HL-60 (cell line): ENCODE measurements around the gene EFNA5.

Experiments
- DNase-seq, 2 experiments: peaks; one replicate each; pipeline ENCODE4 v3.0.0-alpha.2; 2010 to 2020; ENCODE audit warnings: low read depth in 1 of 2, low spot score in 1 of 2
- H3K27ac ChIP-seq: fragments of 250-450 bp; sonication (Bioruptor Pico); replicated peaks from 2 replicates; pipeline ENCODE4 v1.5.1; 2020; ENCODE audit warnings: mild to moderate bottlenecking, moderate library complexity
- H3K27me3 ChIP-seq: fragments of 250-450 bp; sonication (Bioruptor Pico); 2 replicates; pipeline ENCODE4 v1.5.1; 2021; ENCODE audit warnings: mild to moderate bottlenecking, moderate library complexity; ENCODE audit not compliant: insufficient read depth, poor library complexity, severe bottlenecking
- H3K4me3 ChIP-seq: replicated peaks from 2 replicates; pipeline ENCODE4 v1.5.1; 2011; ENCODE audit warnings: mild to moderate bottlenecking, control low read depth, low read length; ENCODE audit not compliant: insufficient read depth
- GABPA ChIP-seq: IDR thresholded peaks from 2 replicates; pipeline ENCODE4 v1.6.1; 2012; ENCODE audit warnings: low read depth
- POLR2AphosphoS5 ChIP-seq: IDR thresholded peaks from 2 replicates; pipeline ENCODE4 v1.6.1; 2012; ENCODE audit warnings: low read depth
- SPI1 ChIP-seq: IDR thresholded peaks from 2 replicates; pipeline ENCODE4 v1.6.1; 2012; ENCODE audit warnings: low read depth, mild to moderate bottlenecking, borderline replicate concordance
- TF ChIP-seq, protein P1 (sequence below): IDR thresholded peaks from 2 replicates; pipeline ENCODE4 v1.6.1; 2012; ENCODE audit warnings: low read depth; ENCODE audit not compliant: insufficient replicate concordance
- TF ChIP-seq, protein P2 (sequence below): IDR thresholded peaks from one replicate; pipeline ENCODE4 v1.5.1; 2011; ENCODE audit warnings: low read length, control low read depth, inconsistent platforms; ENCODE audit not compliant: insufficient read depth

EFNA5 gene

DNA sequence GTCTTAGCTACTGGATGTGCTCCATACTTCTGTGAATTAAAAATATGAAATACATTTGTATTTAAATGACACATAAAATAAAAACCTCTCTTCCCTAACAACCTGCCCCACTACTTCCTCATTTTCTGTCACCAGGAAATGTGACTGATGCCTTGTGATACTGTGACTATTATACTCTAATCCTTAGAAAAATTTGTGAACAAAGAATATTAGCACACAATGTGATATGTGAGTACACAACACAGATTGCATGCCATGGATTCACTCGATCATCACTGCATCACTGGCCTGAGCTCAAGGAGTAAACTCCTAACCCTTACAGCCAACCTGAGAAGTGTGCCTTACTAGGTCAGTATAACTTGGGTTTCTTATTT, 281.0 kb downstream of the EFNA5 start:
- Histone ChIP-seq H3K27ac (peak overlapping the region; percentile 46), H3K4me3 (no peak overlapping the region), H3K27me3 (no peaks in the 10 kb centered on the region)
- peak in 1 of 2 experiments; percentile 1 for DNase-seq
- TF ChIP-seq, protein P1, sequence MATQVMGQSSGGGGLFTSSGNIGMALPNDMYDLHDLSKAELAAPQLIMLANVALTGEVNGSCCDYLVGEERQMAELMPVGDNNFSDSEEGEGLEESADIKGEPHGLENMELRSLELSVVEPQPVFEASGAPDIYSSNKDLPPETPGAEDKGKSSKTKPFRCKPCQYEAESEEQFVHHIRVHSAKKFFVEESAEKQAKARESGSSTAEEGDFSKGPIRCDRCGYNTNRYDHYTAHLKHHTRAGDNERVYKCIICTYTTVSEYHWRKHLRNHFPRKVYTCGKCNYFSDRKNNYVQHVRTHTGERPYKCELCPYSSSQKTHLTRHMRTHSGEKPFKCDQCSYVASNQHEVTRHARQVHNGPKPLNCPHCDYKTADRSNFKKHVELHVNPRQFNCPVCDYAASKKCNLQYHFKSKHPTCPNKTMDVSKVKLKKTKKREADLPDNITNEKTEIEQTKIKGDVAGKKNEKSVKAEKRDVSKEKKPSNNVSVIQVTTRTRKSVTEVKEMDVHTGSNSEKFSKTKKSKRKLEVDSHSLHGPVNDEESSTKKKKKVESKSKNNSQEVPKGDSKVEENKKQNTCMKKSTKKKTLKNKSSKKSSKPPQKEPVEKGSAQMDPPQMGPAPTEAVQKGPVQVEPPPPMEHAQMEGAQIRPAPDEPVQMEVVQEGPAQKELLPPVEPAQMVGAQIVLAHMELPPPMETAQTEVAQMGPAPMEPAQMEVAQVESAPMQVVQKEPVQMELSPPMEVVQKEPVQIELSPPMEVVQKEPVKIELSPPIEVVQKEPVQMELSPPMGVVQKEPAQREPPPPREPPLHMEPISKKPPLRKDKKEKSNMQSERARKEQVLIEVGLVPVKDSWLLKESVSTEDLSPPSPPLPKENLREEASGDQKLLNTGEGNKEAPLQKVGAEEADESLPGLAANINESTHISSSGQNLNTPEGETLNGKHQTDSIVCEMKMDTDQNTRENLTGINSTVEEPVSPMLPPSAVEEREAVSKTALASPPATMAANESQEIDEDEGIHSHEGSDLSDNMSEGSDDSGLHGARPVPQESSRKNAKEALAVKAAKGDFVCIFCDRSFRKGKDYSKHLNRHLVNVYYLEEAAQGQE: no peak
- TF ChIP-seq SPI1: peak; percentile 39; the same call in 1 of the 2 replicates

GRCh38 chr5:107389130-107389774, 281.5 kb downstream of the EFNA5 start:
- peak in 1 of 2 experiments; percentile 10 for DNase-seq

GRCh38 chr5:107388141-107388861, 282.4 kb downstream of the EFNA5 start:
- no peak overlapping the region for H3K4me3 ChIP-seq
- no peaks in the 10 kb centered on the region for H3K27me3 ChIP-seq
- no peak for TF ChIP-seq SPI1
- TF ChIP-seq GABPA: no peak
- TF ChIP-seq, protein P1: no peak
- TF ChIP-seq, protein P2, sequence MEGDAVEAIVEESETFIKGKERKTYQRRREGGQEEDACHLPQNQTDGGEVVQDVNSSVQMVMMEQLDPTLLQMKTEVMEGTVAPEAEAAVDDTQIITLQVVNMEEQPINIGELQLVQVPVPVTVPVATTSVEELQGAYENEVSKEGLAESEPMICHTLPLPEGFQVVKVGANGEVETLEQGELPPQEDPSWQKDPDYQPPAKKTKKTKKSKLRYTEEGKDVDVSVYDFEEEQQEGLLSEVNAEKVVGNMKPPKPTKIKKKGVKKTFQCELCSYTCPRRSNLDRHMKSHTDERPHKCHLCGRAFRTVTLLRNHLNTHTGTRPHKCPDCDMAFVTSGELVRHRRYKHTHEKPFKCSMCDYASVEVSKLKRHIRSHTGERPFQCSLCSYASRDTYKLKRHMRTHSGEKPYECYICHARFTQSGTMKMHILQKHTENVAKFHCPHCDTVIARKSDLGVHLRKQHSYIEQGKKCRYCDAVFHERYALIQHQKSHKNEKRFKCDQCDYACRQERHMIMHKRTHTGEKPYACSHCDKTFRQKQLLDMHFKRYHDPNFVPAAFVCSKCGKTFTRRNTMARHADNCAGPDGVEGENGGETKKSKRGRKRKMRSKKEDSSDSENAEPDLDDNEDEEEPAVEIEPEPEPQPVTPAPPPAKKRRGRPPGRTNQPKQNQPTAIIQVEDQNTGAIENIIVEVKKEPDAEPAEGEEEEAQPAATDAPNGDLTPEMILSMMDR: no peak
- TF ChIP-seq POLR2AphosphoS5: no peak
- H3K27ac ChIP-seq: no peak overlapping the region
- DNase-seq: no peak

More at GRCh38 chr5:107389130-107389774, 281.5 kb downstream of the EFNA5 start:
- TF ChIP-seq, protein P1: no peak
- TF ChIP-seq, protein P2: no peak
- TF ChIP-seq GABPA: no peak
- TF ChIP-seq POLR2AphosphoS5: no peak
- TF ChIP-seq SPI1: no peak
- peak overlapping the region; percentile 46 for H3K27ac ChIP-seq
- no peak overlapping the region for H3K4me3 ChIP-seq
- H3K27me3 ChIP-seq: no peaks in the 10 kb centered on the region
